ENCODE results near the gene CLSTN2. TPM values are rescaled to one million over a fixed set of nuclear protein-coding genes. Genes with fewer than 3 reads are reported as not detected.

The CLSTN2 gene
- total and polyA plus RNA-seq, 3 donors from 2014 or later, result 3.1 to 5.7 (median 3.8) TPM

DNA sequence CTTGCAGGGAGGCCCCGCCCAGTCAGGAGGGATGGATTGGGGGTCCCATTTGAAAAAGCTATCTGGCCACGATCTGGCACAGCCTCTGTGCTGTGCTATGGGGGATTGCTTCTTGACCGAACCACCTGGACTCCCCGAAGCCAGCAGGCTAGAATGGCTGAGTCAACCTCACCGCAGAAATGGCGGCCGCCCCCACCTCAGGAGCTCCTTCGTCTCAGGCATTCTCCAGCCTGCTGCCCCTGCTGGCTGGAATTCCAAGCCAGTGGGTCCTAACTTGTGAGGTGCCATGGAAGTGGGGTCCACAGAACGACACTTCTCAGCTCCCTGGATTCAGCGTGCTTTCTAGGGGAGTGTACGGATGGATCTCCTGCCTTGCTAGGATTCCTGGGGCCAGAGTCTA lies 562.3 kb downstream of the CLSTN2 start:
- Histone ChIP-seq H3K9me3 (no peaks in the 10 kb centered on the region), H3K27ac (no peak overlapping the region), H3K27me3 (no peaks in the 10 kb centered on the region), H3K36me3 (ENCODE audit: low read depth, missing control alignments) (no peaks in the 10 kb centered on the region), H3K4me3 (no peak overlapping the region), H3K4me1 (peaks cover 16% of the 10 kb centered on the region)
- intact Hi-C loops (cut with DNase I; ENCODE audit: low total_unique reads), result no loop called here
- no peak for DNase-seq
- TF ChIP-seq POLR2A (IDR thresholded peaks at IDR 0.05), result no peak
- TF ChIP-seq, protein P1, sequence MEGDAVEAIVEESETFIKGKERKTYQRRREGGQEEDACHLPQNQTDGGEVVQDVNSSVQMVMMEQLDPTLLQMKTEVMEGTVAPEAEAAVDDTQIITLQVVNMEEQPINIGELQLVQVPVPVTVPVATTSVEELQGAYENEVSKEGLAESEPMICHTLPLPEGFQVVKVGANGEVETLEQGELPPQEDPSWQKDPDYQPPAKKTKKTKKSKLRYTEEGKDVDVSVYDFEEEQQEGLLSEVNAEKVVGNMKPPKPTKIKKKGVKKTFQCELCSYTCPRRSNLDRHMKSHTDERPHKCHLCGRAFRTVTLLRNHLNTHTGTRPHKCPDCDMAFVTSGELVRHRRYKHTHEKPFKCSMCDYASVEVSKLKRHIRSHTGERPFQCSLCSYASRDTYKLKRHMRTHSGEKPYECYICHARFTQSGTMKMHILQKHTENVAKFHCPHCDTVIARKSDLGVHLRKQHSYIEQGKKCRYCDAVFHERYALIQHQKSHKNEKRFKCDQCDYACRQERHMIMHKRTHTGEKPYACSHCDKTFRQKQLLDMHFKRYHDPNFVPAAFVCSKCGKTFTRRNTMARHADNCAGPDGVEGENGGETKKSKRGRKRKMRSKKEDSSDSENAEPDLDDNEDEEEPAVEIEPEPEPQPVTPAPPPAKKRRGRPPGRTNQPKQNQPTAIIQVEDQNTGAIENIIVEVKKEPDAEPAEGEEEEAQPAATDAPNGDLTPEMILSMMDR (IDR thresholded peaks at IDR 0.05), result no peak
- 59 to 75% methylated on average over 6 to 11 of the region's 11 CpGs for WGBS, 2 donors

DNA sequence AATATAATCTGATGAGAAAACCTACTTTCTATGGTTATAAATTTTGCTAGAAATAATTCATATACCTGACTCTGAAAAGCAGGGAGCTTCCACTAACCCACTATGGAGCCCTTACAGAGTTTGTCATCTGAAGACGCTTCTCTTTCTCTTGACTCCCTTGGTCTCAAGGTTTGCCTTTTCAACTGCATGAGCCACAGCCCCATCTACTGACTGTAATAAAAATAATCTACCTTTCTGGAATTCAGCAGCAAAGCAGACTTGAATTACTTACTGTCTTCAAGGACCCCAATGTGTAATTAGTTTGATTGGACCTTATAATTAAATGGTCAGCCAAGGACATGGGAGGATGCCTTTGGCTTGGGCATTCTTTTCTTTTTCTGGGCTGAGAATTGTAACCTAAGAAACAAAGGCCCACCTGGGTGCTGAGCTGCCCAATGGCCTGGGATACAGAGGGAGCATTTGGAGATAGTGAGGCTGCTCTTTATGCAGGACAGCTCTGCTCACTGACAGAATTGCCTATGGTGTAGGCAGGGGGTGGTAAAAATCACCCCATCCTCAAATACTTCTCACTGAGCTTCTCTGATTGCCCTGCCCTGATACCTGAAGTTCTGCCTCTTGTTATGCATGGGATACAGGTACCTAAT lies 564.3 kb downstream of the CLSTN2 start:
- Histone ChIP-seq H3K36me3 (ENCODE audit: low read depth, missing control alignments) (no peaks in the 10 kb centered on the region), H3K27ac (no peak overlapping the region), H3K4me3 (no peak overlapping the region), H3K27me3 (no peaks in the 10 kb centered on the region), H3K4me1 (peaks cover 16% of the 10 kb centered on the region), H3K9me3 (no peaks in the 10 kb centered on the region)
- intact Hi-C loops (cut with DNase I; ENCODE audit: low total_unique reads), result no loop called here
- no peak for TF ChIP-seq POLR2A (IDR thresholded peaks at IDR 0.05)
- TF ChIP-seq, protein P1 (IDR thresholded peaks at IDR 0.05), result peak in 2 of 3 experiments; percentile 28 to 38
- WGBS, 2 donors, result 41 to 44% methylated on average over 1 of the region's 1 CpG
- DNase-seq, result no peak

DNA sequence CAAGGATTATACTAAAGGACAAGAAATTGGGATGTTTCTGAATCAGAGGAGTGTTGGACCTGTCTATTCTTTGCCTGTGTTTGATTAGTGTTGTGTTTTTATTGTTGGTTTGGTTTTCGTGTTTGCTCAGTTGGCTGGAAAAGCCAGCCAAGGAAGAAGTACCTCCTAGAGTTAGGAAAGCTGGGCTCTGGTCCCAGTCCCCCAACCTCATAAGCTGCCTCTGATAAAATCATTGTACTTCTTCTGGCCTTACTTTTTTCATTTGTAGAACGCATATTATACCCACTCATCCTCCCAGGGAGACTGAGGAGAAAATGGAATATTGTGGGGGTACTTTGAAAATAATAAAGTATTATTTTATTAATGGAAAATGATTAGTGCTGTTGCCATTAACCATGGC lies 565.5 kb downstream of the CLSTN2 start:
- Histone ChIP-seq H3K36me3 (ENCODE audit: low read depth, missing control alignments) (no peaks in the 10 kb centered on the region), H3K27ac (no peak overlapping the region), H3K27me3 (no peaks in the 10 kb centered on the region), H3K9me3 (no peaks in the 10 kb centered on the region), H3K4me3 (no peak overlapping the region), H3K4me1 (peaks cover 28% of the 10 kb centered on the region)
- TF ChIP-seq POLR2A (IDR thresholded peaks at IDR 0.05), result no peak
- TF ChIP-seq, protein P1 (IDR thresholded peaks at IDR 0.05), result no peak
- WGBS, 2 donors, result 72 to 93% methylated on average over 2 of the region's 2 CpGs
- intact Hi-C loops (cut with DNase I; ENCODE audit: low total_unique reads), result no loop called here
- DNase-seq, result no peak

DNA sequence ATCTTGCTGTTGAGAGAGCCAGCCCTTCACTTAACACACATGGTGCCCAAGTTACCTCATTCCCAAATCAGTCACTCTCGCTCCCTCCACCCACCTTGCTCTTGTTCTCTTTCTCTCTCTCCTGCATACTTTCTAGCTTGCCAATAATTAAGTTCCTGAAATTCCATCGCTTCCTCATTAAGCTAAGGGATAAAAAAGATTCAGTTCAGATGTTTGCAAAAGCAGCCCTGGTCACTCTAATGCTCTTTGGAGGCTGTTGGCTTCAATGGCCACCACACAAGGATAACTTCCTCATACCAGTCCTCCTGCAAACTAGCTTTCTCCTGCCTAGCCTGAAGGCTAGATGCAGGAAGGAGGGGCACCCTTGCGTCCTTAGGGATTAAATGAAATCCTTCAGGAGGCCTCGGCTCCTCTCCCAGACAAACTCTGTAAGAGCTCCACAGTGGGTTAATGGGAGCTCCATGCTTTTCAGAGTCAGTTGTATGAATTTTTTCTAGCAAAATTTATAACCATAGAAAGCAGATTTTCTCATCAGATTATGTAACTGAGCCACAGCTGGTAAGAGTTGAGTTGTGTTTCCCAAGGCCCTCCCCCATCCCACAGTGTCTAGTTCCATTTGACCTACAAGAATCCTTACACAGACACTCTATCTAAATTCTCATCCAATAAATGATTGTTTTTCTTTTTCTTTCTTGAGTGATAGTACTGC lies 566.2 kb downstream of the CLSTN2 start:
- DNase-seq, result no peak
- Histone ChIP-seq H3K4me3 (no peak overlapping the region), H3K27ac (no peak overlapping the region), H3K4me1 (peaks cover 32% of the 10 kb centered on the region), H3K36me3 (ENCODE audit: low read depth, missing control alignments) (no peaks in the 10 kb centered on the region), H3K27me3 (no peaks in the 10 kb centered on the region), H3K9me3 (no peaks in the 10 kb centered on the region)
- TF ChIP-seq, protein P1 (IDR thresholded peaks at IDR 0.05), result no peak
- TF ChIP-seq POLR2A (IDR thresholded peaks at IDR 0.05), result no peak
- intact Hi-C loops (cut with DNase I; ENCODE audit: low total_unique reads), result no loop called here
- WGBS, 2 donors, result 64 to 77% methylated on average over 4 of the region's 4 CpGs
